Measurements from ENCODE around the gene FCER1A. TPM values are rescaled to one million over a fixed set of nuclear protein-coding genes. Genes with fewer than 3 reads are reported as not detected.

The FCER1A gene
- not detected for polyA plus RNA-seq (2013, experiment 1 of 2)
- not detected for polyA plus RNA-seq (2013, experiment 2 of 2)

- Histone ChIP-seq H3K4me3 (ENCODE audit: low read length) (no peak within 1 kb of the TSS), H3K4me1 (ENCODE audit: control insufficient read depth, low read depth, low read length) (no peaks in the 10 kb centered on the region), H3K36me3 (ENCODE audit: control insufficient read depth, insufficient read depth, low read length) (no peaks in the 10 kb centered on the region), H2BK120ac (ENCODE audit: low read depth, low read length) (no peak within 1 kb of the TSS), H3K4me2 (ENCODE audit: low read length) (no peak within 1 kb of the TSS), H3K23ac (ENCODE audit: low read length) (no peak within 1 kb of the TSS), H4K5ac (ENCODE audit: low read length) (no peak within 1 kb of the TSS), H4K8ac (ENCODE audit: low read depth, low read length) (no peak within 1 kb of the TSS), H3K27me3 (ENCODE audit: insufficient read depth, low read length, poor library complexity) (no peaks in the 10 kb centered on the region), H3K79me2 (ENCODE audit: control insufficient read depth, insufficient read depth, low read length) (no peaks in the 10 kb centered on the region), H3K9ac (ENCODE audit: low read length) (no peak within 1 kb of the TSS), H2AK5ac (ENCODE audit: low read length) (no peak within 1 kb of the TSS), H3K79me1 (ENCODE audit: low read length) (no peaks in the 10 kb centered on the region), H3K27ac (ENCODE audit: low read depth, low read length) (no peak within 1 kb of the TSS), H3K56ac (ENCODE audit: low read length) (no peak within 1 kb of the TSS), H2BK5ac (ENCODE audit: low read length) (no peak within 1 kb of the TSS), H2BK15ac (replicated peaks; ENCODE audit: low read depth) (no peak within 1 kb of the TSS), H3K4ac (ENCODE audit: low read depth, low read length) (no peak within 1 kb of the TSS), H3K18ac (ENCODE audit: low read length) (no peak within 1 kb of the TSS)
- no peak for DNase-seq
- no CpG with 5 or more reads among the region's 1 CpG for WGBS (ENCODE audit: extremely low coverage, insufficient coverage, low lambda C conversion rate)
These were observed at the start of gene FCER1A for GRCh38 chr1:159302095-159302494. Gene FCER1A, plus strand, starts transcription at chr1:159302336. Its CDS starts 29 bp downstream, at chr1:159302365.

DNA sequence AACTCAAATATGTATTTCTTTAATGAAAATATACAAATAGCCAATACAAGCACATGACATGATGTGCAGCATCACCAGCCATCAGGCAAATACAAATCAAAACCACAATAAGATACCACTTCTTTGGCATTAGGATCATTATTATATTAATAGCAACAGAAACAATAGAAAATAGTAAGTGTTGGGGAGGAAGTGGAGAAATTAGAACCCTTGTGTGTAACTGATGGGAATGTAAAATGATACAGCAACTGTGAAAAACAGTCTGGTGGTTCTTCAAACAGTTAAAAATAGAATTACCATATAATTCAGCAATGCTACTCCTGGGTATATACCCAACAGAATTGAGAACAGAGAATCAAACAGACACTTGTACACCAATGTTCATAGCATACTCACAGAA lies 40.8 kb upstream of the FCER1A start:
- no peak for DNase-seq
- Histone ChIP-seq H2BK5ac (ENCODE audit: low read length) (no peak overlapping the region), H2BK120ac (ENCODE audit: low read depth, low read length) (no peak overlapping the region), H3K79me2 (ENCODE audit: control insufficient read depth, insufficient read depth, low read length) (no peaks in the 10 kb centered on the region), H3K4me2 (ENCODE audit: low read length) (no peak overlapping the region), H3K36me3 (ENCODE audit: control insufficient read depth, insufficient read depth, low read length) (no peaks in the 10 kb centered on the region), H3K27ac (ENCODE audit: low read depth, low read length) (no peak overlapping the region), H3K4ac (ENCODE audit: low read depth, low read length) (no peak overlapping the region), H3K4me3 (ENCODE audit: low read length) (no peak overlapping the region), H3K56ac (ENCODE audit: low read length) (no peak overlapping the region), H3K27me3 (ENCODE audit: insufficient read depth, low read length, poor library complexity) (no peaks in the 10 kb centered on the region), H2AK5ac (ENCODE audit: low read length) (no peak overlapping the region), H2BK15ac (replicated peaks; ENCODE audit: low read depth) (no peak overlapping the region), H3K4me1 (ENCODE audit: control insufficient read depth, low read depth, low read length) (no peaks in the 10 kb centered on the region), H4K8ac (ENCODE audit: low read depth, low read length) (no peak overlapping the region), H4K5ac (ENCODE audit: low read length) (no peak overlapping the region), H3K9ac (ENCODE audit: low read length) (no peak overlapping the region), H3K79me1 (ENCODE audit: low read length) (no peaks in the 10 kb centered on the region), H3K23ac (ENCODE audit: low read length) (no peak overlapping the region), H3K18ac (ENCODE audit: low read length) (no peak overlapping the region)

DNA sequence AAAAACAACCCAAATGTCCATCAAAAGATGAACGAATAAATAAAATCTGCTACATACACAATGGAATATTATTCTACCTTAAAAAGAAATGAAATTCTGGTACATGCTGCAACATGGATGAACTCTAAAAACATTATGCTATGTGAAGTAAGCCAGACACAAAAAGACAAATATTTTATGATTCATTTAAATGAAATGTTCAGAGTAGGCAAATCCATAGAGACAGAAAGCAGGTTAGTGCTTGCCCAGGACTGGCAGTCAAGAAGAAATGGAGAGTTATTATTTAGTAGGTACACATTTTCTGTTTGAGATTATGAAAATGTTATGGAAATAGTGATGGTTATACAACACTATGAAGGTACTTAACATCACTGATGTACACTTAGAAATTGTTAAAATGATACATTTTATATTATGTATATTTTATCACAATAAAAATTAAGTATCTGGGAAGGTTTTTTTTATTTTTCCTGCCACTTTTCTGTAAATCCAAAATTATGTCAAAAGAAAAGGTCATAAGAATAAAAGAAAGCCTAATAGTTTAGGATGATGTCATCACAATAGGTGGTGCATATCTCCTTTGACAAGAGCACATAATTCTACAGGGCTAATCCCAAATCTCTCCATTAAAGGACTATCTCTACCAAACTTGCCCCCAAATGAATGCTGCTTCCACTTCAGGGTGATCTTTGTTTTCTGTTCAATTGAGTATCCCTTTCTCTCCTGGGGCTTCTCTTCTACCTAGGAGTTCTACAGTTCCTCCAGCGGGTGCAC lies 40.2 kb upstream of the FCER1A start:
- Histone ChIP-seq H3K27me3 (ENCODE audit: insufficient read depth, low read length, poor library complexity) (no peaks in the 10 kb centered on the region), H3K18ac (ENCODE audit: low read length) (no peak overlapping the region), H3K4ac (ENCODE audit: low read depth, low read length) (no peak overlapping the region), H2BK120ac (ENCODE audit: low read depth, low read length) (no peak overlapping the region), H3K4me2 (ENCODE audit: low read length) (no peak overlapping the region), H3K79me2 (ENCODE audit: control insufficient read depth, insufficient read depth, low read length) (no peaks in the 10 kb centered on the region), H4K8ac (ENCODE audit: low read depth, low read length) (no peak overlapping the region), H3K4me3 (ENCODE audit: low read length) (no peak overlapping the region), H3K79me1 (ENCODE audit: low read length) (no peaks in the 10 kb centered on the region), H3K36me3 (ENCODE audit: control insufficient read depth, insufficient read depth, low read length) (no peaks in the 10 kb centered on the region), H2BK5ac (ENCODE audit: low read length) (no peak overlapping the region), H3K56ac (ENCODE audit: low read length) (no peak overlapping the region), H3K4me1 (ENCODE audit: control insufficient read depth, low read depth, low read length) (no peaks in the 10 kb centered on the region), H3K27ac (ENCODE audit: low read depth, low read length) (no peak overlapping the region), H2BK15ac (replicated peaks; ENCODE audit: low read depth) (no peak overlapping the region), H2AK5ac (ENCODE audit: low read length) (no peak overlapping the region), H3K9ac (ENCODE audit: low read length) (no peak overlapping the region), H3K23ac (ENCODE audit: low read length) (no peak overlapping the region), H4K5ac (ENCODE audit: low read length) (no peak overlapping the region)
- no CpG with 5 or more reads among the region's 2 CpGs for WGBS (ENCODE audit: extremely low coverage, insufficient coverage, low lambda C conversion rate)
- DNase-seq = no peak

- no peak for DNase-seq
- H3K56ac ChIP-seq (ENCODE audit: low read length) = no peak overlapping the region
- WGBS (ENCODE audit: extremely low coverage, insufficient coverage, low lambda C conversion rate) = no CpG with 5 or more reads among the region's 3 CpGs
- no peaks in the 10 kb centered on the region for H3K27me3 ChIP-seq (ENCODE audit: insufficient read depth, low read length, poor library complexity)
- no peak overlapping the region for H3K4me3 ChIP-seq (ENCODE audit: low read length)
- H3K79me1 ChIP-seq (ENCODE audit: low read length) = no peaks in the 10 kb centered on the region
- H3K27ac ChIP-seq (ENCODE audit: low read depth, low read length) = no peak overlapping the region
- no peak overlapping the region for H4K5ac ChIP-seq (ENCODE audit: low read length)
- no peak overlapping the region for H2BK15ac ChIP-seq (replicated peaks; ENCODE audit: low read depth)
- no peak overlapping the region for H3K18ac ChIP-seq (ENCODE audit: low read length)
- no peak overlapping the region for H2BK120ac ChIP-seq (ENCODE audit: low read depth, low read length)
- H3K4me1 ChIP-seq (ENCODE audit: control insufficient read depth, low read depth, low read length) = no peaks in the 10 kb centered on the region
- no peak overlapping the region for H4K8ac ChIP-seq (ENCODE audit: low read depth, low read length)
- no peak overlapping the region for H2BK5ac ChIP-seq (ENCODE audit: low read length)
- no peaks in the 10 kb centered on the region for H3K79me2 ChIP-seq (ENCODE audit: control insufficient read depth, insufficient read depth, low read length)
- H3K4ac ChIP-seq (ENCODE audit: low read depth, low read length) = no peak overlapping the region
- no peak overlapping the region for H3K23ac ChIP-seq (ENCODE audit: low read length)
- H3K4me2 ChIP-seq (ENCODE audit: low read length) = no peak overlapping the region
- H3K9ac ChIP-seq (ENCODE audit: low read length) = no peak overlapping the region
- no peaks in the 10 kb centered on the region for H3K36me3 ChIP-seq (ENCODE audit: control insufficient read depth, insufficient read depth, low read length)
- no peak overlapping the region for H2AK5ac ChIP-seq (ENCODE audit: low read length)
These were observed 35.3 kb upstream of the FCER1A start for GRCh38 chr1:159266832-159267231.

GRCh38 chr1:159274631-159275030 lies 27.5 kb upstream of the FCER1A start:
- no peak overlapping the region for H3K23ac ChIP-seq (ENCODE audit: low read length)
- H2BK5ac ChIP-seq (ENCODE audit: low read length) = no peak overlapping the region
- H3K27me3 ChIP-seq (ENCODE audit: insufficient read depth, low read length, poor library complexity) = no peaks in the 10 kb centered on the region
- no peaks in the 10 kb centered on the region for H3K4me1 ChIP-seq (ENCODE audit: control insufficient read depth, low read depth, low read length)
- H3K4ac ChIP-seq (ENCODE audit: low read depth, low read length) = no peak overlapping the region
- no peaks in the 10 kb centered on the region for H3K79me1 ChIP-seq (ENCODE audit: low read length)
- H2BK120ac ChIP-seq (ENCODE audit: low read depth, low read length) = no peak overlapping the region
- no peak overlapping the region for H2AK5ac ChIP-seq (ENCODE audit: low read length)
- H4K5ac ChIP-seq (ENCODE audit: low read length) = no peak overlapping the region
- no peak overlapping the region for H3K18ac ChIP-seq (ENCODE audit: low read length)
- H3K4me3 ChIP-seq (ENCODE audit: low read length) = no peak overlapping the region
- no CpG with 5 or more reads among the region's 2 CpGs for WGBS (ENCODE audit: extremely low coverage, insufficient coverage, low lambda C conversion rate)
- no peak overlapping the region for H2BK15ac ChIP-seq (replicated peaks; ENCODE audit: low read depth)
- H3K9ac ChIP-seq (ENCODE audit: low read length) = no peak overlapping the region
- no peak overlapping the region for H4K8ac ChIP-seq (ENCODE audit: low read depth, low read length)
- no peak overlapping the region for H3K56ac ChIP-seq (ENCODE audit: low read length)
- H3K4me2 ChIP-seq (ENCODE audit: low read length) = no peak overlapping the region
- H3K79me2 ChIP-seq (ENCODE audit: control insufficient read depth, insufficient read depth, low read length) = no peaks in the 10 kb centered on the region
- DNase-seq = no peak
- H3K27ac ChIP-seq (ENCODE audit: low read depth, low read length) = no peak overlapping the region
- no peaks in the 10 kb centered on the region for H3K36me3 ChIP-seq (ENCODE audit: control insufficient read depth, insufficient read depth, low read length)

DNA sequence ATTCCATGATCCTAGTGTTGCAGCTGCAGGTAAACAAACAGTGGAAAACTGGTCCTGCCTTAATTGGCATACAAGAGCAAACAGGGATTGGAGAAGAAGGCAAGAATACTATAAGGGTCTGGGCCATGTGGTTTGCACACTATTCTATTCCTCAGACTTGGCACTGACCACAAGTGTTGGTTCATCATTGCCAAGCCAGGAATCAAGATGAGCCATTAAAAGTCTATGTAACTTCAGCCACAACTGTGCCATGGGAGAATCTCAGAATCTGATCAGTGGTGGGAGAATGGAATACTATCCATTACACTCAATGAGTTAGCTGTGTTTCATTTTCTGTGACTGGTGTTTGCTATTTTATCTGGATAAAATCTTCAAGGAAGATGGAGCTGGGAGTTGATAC lies 26.2 kb upstream of the FCER1A start:
- H2AK5ac ChIP-seq (ENCODE audit: low read length) = no peak overlapping the region
- no peak overlapping the region for H3K4me3 ChIP-seq (ENCODE audit: low read length)
- H3K79me1 ChIP-seq (ENCODE audit: low read length) = no peaks in the 10 kb centered on the region
- H3K4me1 ChIP-seq (ENCODE audit: control insufficient read depth, low read depth, low read length) = no peaks in the 10 kb centered on the region
- DNase-seq = no peak
- H3K4ac ChIP-seq (ENCODE audit: low read depth, low read length) = no peak overlapping the region
- no peak overlapping the region for H4K8ac ChIP-seq (ENCODE audit: low read depth, low read length)
- H3K56ac ChIP-seq (ENCODE audit: low read length) = no peak overlapping the region
- no peak overlapping the region for H2BK5ac ChIP-seq (ENCODE audit: low read length)
- H3K79me2 ChIP-seq (ENCODE audit: control insufficient read depth, insufficient read depth, low read length) = no peaks in the 10 kb centered on the region
- no peak overlapping the region for H2BK120ac ChIP-seq (ENCODE audit: low read depth, low read length)
- no peak overlapping the region for H3K27ac ChIP-seq (ENCODE audit: low read depth, low read length)
- H2BK15ac ChIP-seq (replicated peaks; ENCODE audit: low read depth) = no peak overlapping the region
- H3K23ac ChIP-seq (ENCODE audit: low read length) = no peak overlapping the region
- H3K4me2 ChIP-seq (ENCODE audit: low read length) = no peak overlapping the region
- H3K18ac ChIP-seq (ENCODE audit: low read length) = no peak overlapping the region
- no peaks in the 10 kb centered on the region for H3K27me3 ChIP-seq (ENCODE audit: insufficient read depth, low read length, poor library complexity)
- H4K5ac ChIP-seq (ENCODE audit: low read length) = no peak overlapping the region
- no peaks in the 10 kb centered on the region for H3K36me3 ChIP-seq (ENCODE audit: control insufficient read depth, insufficient read depth, low read length)
- no peak overlapping the region for H3K9ac ChIP-seq (ENCODE audit: low read length)

Measured in mesendoderm (in vitro differentiated cells).